ENCODE results near the gene RIBC2.
A peak's percentile ranks its signal among the peaks of the same experiment; 100 is the strongest.

RIBC2 gene

DNA sequence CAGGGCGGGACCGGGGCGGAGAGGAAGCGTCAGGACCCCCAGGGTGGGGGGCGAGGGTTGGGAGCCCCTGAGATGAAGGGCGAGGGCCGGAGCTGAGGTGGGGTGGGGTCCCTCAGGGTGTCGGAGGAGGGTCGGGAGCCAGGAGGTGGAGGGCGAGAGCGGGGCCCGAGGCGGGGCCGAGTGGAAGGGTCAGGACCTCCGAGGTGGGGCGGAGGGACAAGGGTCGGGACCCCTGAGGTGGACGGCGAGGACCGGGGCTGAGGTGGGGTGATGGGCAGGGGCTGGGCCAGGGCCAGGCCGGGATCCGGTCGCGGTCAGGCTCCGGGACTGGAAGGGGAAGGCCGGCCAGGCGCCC lies 503 bp upstream of the RIBC2 start:
- in situ Hi-C loops (cut with HindIII; ENCODE audit: low sequenced_read_pairs): no loop called here
- no peak for DNase-seq (ENCODE audit: low read depth)
- TF ChIP-seq, protein P1, sequence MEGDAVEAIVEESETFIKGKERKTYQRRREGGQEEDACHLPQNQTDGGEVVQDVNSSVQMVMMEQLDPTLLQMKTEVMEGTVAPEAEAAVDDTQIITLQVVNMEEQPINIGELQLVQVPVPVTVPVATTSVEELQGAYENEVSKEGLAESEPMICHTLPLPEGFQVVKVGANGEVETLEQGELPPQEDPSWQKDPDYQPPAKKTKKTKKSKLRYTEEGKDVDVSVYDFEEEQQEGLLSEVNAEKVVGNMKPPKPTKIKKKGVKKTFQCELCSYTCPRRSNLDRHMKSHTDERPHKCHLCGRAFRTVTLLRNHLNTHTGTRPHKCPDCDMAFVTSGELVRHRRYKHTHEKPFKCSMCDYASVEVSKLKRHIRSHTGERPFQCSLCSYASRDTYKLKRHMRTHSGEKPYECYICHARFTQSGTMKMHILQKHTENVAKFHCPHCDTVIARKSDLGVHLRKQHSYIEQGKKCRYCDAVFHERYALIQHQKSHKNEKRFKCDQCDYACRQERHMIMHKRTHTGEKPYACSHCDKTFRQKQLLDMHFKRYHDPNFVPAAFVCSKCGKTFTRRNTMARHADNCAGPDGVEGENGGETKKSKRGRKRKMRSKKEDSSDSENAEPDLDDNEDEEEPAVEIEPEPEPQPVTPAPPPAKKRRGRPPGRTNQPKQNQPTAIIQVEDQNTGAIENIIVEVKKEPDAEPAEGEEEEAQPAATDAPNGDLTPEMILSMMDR (IDR thresholded peaks at IDR 0.05; ENCODE audit: low read depth, low read length, missing control alignments): no peak
- peak overlapping the region; percentile 57 for H3K4me3 ChIP-seq (ENCODE audit: low read depth, low read length)

DNA sequence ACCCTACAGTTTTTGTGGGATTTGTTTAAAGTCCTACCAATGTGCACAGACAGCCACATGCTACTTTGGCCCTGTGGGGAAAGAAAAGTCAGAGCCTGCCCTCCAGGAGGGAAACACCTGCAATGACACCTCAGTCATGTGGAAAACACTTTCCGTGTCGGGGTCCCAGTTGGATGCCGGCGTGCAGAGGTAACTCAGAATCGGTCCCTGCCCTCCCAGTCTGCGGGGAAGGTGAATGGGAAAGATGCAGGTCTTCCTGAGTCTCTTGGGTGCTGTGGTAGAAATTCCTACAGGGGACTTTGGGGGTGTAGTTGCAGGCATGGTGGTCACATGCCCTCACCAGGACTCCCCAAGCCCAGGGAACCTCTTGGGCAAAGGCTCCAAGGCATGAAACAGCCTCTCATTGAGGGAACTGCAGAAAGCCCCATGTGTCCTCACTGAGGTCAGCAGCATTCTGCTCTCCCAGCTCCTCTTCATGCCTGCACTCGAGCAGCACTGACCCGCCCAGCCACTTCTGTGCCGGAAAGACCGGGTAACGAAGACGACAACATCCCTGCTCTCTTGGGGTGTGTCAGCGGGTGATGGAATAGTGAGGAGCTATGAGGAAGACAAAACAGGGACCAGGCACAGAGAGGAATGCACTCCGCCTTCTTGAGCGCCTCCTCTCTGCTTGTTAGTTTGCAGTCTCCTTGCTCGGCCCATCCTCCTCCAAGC lies 4.7 kb downstream of the RIBC2 start:
- TF ChIP-seq, protein P1 (IDR thresholded peaks at IDR 0.05; ENCODE audit: low read depth, low read length, missing control alignments): no peak
- DNase-seq (ENCODE audit: low read depth): no peak
- in situ Hi-C loops (cut with HindIII; ENCODE audit: low sequenced_read_pairs): no loop called here
- no peak overlapping the region for H3K4me3 ChIP-seq (ENCODE audit: low read depth, low read length)

DNA sequence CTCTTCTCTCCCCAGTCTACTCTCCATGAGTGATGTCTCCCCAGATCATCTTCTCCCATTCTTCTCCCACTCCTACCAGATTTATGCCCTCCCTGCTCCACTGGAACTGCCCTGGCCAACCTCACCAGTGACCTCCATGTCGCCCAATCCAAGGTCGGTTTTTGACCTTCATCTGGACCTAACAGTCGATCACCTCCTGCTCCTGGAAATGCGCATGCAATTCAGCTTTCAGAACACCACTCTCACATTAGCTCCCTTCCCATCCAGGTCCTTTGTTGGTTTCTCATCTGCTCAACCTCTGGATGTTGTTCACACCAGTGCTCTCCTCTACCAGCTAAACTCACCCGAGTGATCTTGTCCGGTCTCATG lies 5.3 kb downstream of the RIBC2 start:
- DNase-seq (ENCODE audit: low read depth): no peak
- TF ChIP-seq, protein P1 (IDR thresholded peaks at IDR 0.05; ENCODE audit: low read depth, low read length, missing control alignments): no peak
- in situ Hi-C loops (cut with HindIII; ENCODE audit: low sequenced_read_pairs): no loop called here
- H3K4me3 ChIP-seq (ENCODE audit: low read depth, low read length): no peak overlapping the region

DNA sequence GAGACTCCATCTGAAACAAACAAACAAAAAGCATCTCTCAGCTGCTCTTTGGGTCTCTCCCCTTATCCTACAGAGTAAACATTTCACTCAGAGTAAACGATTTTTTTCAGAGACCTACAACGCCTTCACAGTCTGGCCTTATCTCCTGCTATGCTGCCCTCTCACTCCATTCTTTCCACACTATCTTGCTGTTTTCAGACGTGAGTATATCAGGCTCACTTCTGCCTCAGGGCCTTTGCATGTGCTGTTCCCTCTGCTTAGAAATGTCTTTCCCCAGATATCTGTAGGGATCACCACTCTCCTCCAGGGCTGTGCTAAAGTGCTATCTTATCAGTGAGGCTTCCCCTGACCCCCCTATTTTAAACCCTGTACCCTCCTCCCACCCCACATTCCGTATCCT lies 6.5 kb downstream of the RIBC2 start:
- in situ Hi-C loops (cut with HindIII; ENCODE audit: low sequenced_read_pairs): no loop called here
- H3K4me3 ChIP-seq (ENCODE audit: low read depth, low read length): no peak overlapping the region
- DNase-seq (ENCODE audit: low read depth): no peak
- TF ChIP-seq, protein P1 (IDR thresholded peaks at IDR 0.05; ENCODE audit: low read depth, low read length, missing control alignments): no peak

DNA sequence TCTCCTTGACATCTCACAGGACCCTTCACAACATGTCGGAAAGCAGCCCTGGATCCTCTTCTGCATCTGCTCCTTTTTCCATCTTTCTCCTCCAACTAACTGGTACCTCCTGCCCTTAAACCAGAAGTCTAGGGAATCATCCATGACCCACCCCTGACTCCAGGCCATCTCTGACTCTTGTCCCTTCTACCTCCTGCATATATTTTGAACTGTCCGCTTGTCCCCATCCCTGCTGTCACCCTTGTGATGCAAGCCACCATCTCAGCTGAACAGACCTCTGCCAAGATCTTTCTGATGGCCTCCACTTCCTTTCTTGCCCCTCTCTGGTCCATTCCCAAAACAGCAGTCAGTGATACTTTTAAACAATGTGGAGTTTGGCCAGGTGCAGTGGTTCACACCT lies 7.0 kb downstream of the RIBC2 start:
- TF ChIP-seq, protein P1 (IDR thresholded peaks at IDR 0.05; ENCODE audit: low read depth, low read length, missing control alignments): no peak
- DNase-seq (ENCODE audit: low read depth): no peak
- in situ Hi-C loops (cut with HindIII; ENCODE audit: low sequenced_read_pairs): no loop called here
- H3K4me3 ChIP-seq (ENCODE audit: low read depth, low read length): no peak overlapping the region

DNA sequence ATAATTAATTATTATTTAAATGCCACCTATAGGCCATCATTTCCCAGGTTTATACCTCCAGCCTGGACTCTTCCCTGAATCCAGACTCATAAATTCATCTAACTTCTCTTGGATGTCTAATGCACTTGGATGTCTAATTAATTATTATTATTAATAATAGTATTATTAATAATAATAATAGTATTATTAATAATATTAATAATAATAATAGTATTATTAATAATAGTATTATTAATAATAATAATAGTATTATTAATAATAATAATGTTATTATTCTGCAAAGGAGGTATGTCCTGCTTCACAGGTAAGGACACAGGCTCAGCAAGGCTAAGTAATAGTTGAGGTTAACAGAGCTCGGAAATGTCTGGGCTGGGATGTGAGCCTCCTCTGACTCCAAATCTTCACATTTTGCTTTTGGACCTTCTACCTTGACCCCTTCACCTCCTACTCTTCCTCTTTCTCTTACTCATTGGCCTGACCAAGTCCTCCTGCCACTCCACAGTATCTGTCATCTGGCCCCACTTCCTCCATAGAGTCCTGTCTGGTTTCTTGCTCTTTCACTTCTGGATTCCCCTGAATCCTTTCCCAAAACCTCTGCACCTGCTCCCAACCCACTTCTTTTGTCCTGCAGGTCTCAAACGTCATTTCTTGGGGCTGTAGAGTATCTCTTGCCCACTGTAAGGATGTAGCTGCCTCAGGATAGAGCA lies 8.0 kb downstream of the RIBC2 start:
- H3K4me3 ChIP-seq (ENCODE audit: low read depth, low read length): no peak overlapping the region
- TF ChIP-seq, protein P1 (IDR thresholded peaks at IDR 0.05; ENCODE audit: low read depth, low read length, missing control alignments): no peak
- no peak for DNase-seq (ENCODE audit: low read depth)
- in situ Hi-C loops (cut with HindIII; ENCODE audit: low sequenced_read_pairs): no loop called here

Measured in astrocyte of the cerebellum (primary cell).